ENCODE data around the gene F7.
"Not testable (repeated sequence)": the region's sequence is repeated elsewhere in the genome, so short reads cannot be mapped to it uniquely, and the experiment has no call there.

F7 gene

GRCh38 chr13:113105032-113105920 lies at the start of gene F7:
TSS of gene F7 (plus strand) at chr13:113105791. CDS start at chr13:113105842, 51 bp downstream.
- no peak within 1 kb of the TSS for H3K4me2 ChIP-seq (ENCODE audit: low read depth, low read length, poor library complexity, severe bottlenecking)
- H3F3A ChIP-seq (ENCODE audit: insufficient read depth), result no peaks in the 10 kb centered on the region

GRCh38 chr13:113057084-113057483 lies 48.5 kb upstream of the F7 start:
- no peak overlapping the region for H3K4me3 ChIP-seq (ENCODE audit: insufficient read depth, low read length, poor library complexity, severe bottlenecking)
- no peaks in the 10 kb centered on the region for H3K27me3 ChIP-seq (ENCODE audit: low read length)
- H3K27ac ChIP-seq (ENCODE audit: low read depth, low read length), result no peak overlapping the region
- H3K9me2 ChIP-seq (replicated peaks; ENCODE audit: insufficient read depth, low read length), result no peaks in the 10 kb centered on the region
- no peaks in the 10 kb centered on the region for H3F3A ChIP-seq (ENCODE audit: insufficient read depth)
- no peaks in the 10 kb centered on the region for H3K36me3 ChIP-seq (ENCODE audit: low read length)
- no peak overlapping the region for H2AFZ ChIP-seq (ENCODE audit: low read depth, low read length, severe bottlenecking)
- H3K9me3 ChIP-seq (ENCODE audit: insufficient read depth, low read length), result peaks cover 4% of the 10 kb centered on the region; the same call in 1 of the 2 replicates
- H3K9ac ChIP-seq (ENCODE audit: low read length), result no peak overlapping the region
- H3K4me2 ChIP-seq (ENCODE audit: low read depth, low read length, poor library complexity, severe bottlenecking), result no peak overlapping the region
- H3K79me2 ChIP-seq (ENCODE audit: insufficient read depth, low read length), result no peaks in the 10 kb centered on the region
- no peak for TF ChIP-seq EZH2phosphoT487 (conservative IDR thresholded peaks at IDR 0.05; ENCODE audit: low read length)
- TF ChIP-seq CTCF (IDR thresholded peaks at IDR 0.05; ENCODE audit: insufficient read depth, low read length, poor library complexity, severe bottlenecking), result no peak
- no peaks in the 10 kb centered on the region for H4K20me1 ChIP-seq (ENCODE audit: low read depth, low read length)

More at GRCh38 chr13:113105032-113105920, at the start of gene F7:
- no peaks in the 10 kb centered on the region for H3K36me3 ChIP-seq (ENCODE audit: low read length)
- H3K4me3 ChIP-seq (ENCODE audit: insufficient read depth, low read length, poor library complexity, severe bottlenecking), result no peak within 1 kb of the TSS
- H3K27ac ChIP-seq (ENCODE audit: low read depth, low read length), result no peak within 1 kb of the TSS
- TF ChIP-seq EZH2phosphoT487 (conservative IDR thresholded peaks at IDR 0.05; ENCODE audit: low read length) (no peak), CTCF (IDR thresholded peaks at IDR 0.05; ENCODE audit: insufficient read depth, low read length, poor library complexity, severe bottlenecking) (no peak)
- H2AFZ ChIP-seq (ENCODE audit: low read depth, low read length, severe bottlenecking), result no peak within 1 kb of the TSS
- no peaks in the 10 kb centered on the region for H3K9me3 ChIP-seq (ENCODE audit: insufficient read depth, low read length)
- 0 out of 2 replicates have a peak, but pooled peaks cover 3% of the 10 kb centered on the region for H3K27me3 ChIP-seq (ENCODE audit: low read length)
- no peak within 1 kb of the TSS for H3K9ac ChIP-seq (ENCODE audit: low read length)
- no peaks in the 10 kb centered on the region for H4K20me1 ChIP-seq (ENCODE audit: low read depth, low read length)
- no peaks in the 10 kb centered on the region for H3K79me2 ChIP-seq (ENCODE audit: insufficient read depth, low read length)
- H3K9me2 ChIP-seq (replicated peaks; ENCODE audit: insufficient read depth, low read length), result no peaks in the 10 kb centered on the region

GRCh38 chr13:113057559-113057958 lies 48.0 kb upstream of the F7 start:
- not testable (repeated sequence) for H3K27me3 ChIP-seq (ENCODE audit: low read length); H3K4me2 ChIP-seq (ENCODE audit: low read depth, low read length, poor library complexity, severe bottlenecking)

More at GRCh38 chr13:113057559-113057958, 48.0 kb upstream of the F7 start:
- not testable (repeated sequence) for H3F3A ChIP-seq (ENCODE audit: insufficient read depth); H3K79me2 ChIP-seq (ENCODE audit: insufficient read depth, low read length); H3K9ac ChIP-seq (ENCODE audit: low read length); H3K36me3 ChIP-seq (ENCODE audit: low read length); H3K27ac ChIP-seq (ENCODE audit: low read depth, low read length); H2AFZ ChIP-seq (ENCODE audit: low read depth, low read length, severe bottlenecking); H3K9me3 ChIP-seq (ENCODE audit: insufficient read depth, low read length); H3K9me2 ChIP-seq (replicated peaks; ENCODE audit: insufficient read depth, low read length); H4K20me1 ChIP-seq (ENCODE audit: low read depth, low read length); H3K4me3 ChIP-seq (ENCODE audit: insufficient read depth, low read length, poor library complexity, severe bottlenecking)
